Nephron progenitor cell (in vitro differentiated cells): ENCODE measurements around the gene STK39.

Experiments used
- DNase-seq: peaks from one replicate; pipeline ENCODE4 v3.0.0; 2021
- H3K27ac Mint-ChIP-seq: 2 replicates; pipeline ENCODE4 v1.8.0; 2021; ENCODE audit warnings: mild to moderate bottlenecking, moderate library complexity, mixed read lengths
- H3K27me3 Mint-ChIP-seq: 2 replicates; pipeline ENCODE4 v1.8.0; 2021; ENCODE audit warnings: mild to moderate bottlenecking, low read depth, mixed read lengths; ENCODE audit not compliant: poor library complexity
- H3K36me3 Mint-ChIP-seq: 2 replicates; pipeline ENCODE4 v1.8.0; 2021; ENCODE audit warnings: low read depth, mixed read lengths
- H3K4me1 Mint-ChIP-seq: 2 replicates; pipeline ENCODE4 v1.8.0; 2021; ENCODE audit warnings: mixed read lengths
- H3K4me3 Mint-ChIP-seq: 2 replicates; pipeline ENCODE4 v1.8.0; 2021; ENCODE audit warnings: mild to moderate bottlenecking, moderate library complexity, mixed read lengths
- H3K9me3 Mint-ChIP-seq: 2 replicates; pipeline ENCODE4 v1.8.0; 2021; ENCODE audit warnings: mild to moderate bottlenecking, moderate library complexity, mixed read lengths
- CTCF ChIP-seq: fragments of 200-600 bp; sonication (generic); IDR thresholded peaks from 2 replicates; pipeline ENCODE4 v1.5.0; 2021; ENCODE audit warnings: antibody characterized with exemption

Gene STK39

GRCh38 chr2:167925758-167926157, 321.6 kb downstream of the STK39 start:
- H3K27me3 Mint-ChIP-seq = peaks cover 4% of the 10 kb centered on the region
- H3K36me3 Mint-ChIP-seq = no peaks in the 10 kb centered on the region
- H3K9me3 Mint-ChIP-seq = no peaks in the 10 kb centered on the region
- H3K27ac Mint-ChIP-seq = peak overlapping the region; percentile 11
- no peak overlapping the region for H3K4me3 Mint-ChIP-seq
- peaks cover 49% of the 10 kb centered on the region for H3K4me1 Mint-ChIP-seq
- DNase-seq = no peak
- TF ChIP-seq CTCF = no peak

DNA sequence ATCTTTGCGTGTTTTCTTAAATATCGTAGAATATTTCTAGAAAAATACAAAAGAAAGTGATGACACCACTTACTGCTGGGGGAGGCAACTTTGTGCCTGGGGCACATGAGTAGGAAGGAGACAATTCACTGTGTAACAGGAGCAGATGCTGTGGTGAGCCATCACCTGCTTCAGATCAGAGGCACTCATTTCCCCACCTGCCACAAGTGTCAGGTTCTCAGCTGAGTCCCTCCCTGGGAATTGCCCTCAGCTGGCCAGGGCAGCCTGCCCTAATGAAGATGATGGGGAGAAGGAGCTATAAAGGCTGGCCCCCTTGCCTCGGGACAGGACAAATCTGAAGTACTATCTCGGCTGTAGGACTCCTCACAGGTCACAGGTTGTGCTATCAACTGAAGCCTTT, 322.8 kb downstream of the STK39 start:
- no peaks in the 10 kb centered on the region for H3K36me3 Mint-ChIP-seq
- peaks cover 37% of the 10 kb centered on the region for H3K4me1 Mint-ChIP-seq
- DNase-seq = no peak
- H3K27ac Mint-ChIP-seq = no peak overlapping the region
- H3K27me3 Mint-ChIP-seq = peaks cover 4% of the 10 kb centered on the region
- no peak overlapping the region for H3K4me3 Mint-ChIP-seq
- no peaks in the 10 kb centered on the region for H3K9me3 Mint-ChIP-seq
- TF ChIP-seq CTCF = no peak

DNA sequence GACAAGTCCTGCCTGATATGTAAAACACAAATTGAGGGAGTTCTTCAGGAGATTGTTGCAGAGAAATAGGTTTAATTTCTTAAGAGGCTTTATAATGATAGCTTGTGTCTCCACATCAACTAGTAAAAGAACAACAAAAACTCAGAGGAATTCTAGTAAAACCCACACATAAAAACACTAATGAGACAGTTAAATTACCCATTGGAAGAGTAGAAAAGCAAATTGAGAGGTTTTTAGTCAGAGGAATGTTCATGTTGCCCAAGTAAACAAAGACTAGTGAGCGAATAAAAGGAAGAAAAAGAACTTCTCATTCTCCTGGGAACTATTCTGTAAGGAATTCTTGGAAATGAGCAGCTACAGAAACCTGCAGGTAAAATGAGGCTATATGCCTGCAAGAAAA, 330.6 kb downstream of the STK39 start:
- no peak overlapping the region for H3K4me3 Mint-ChIP-seq
- DNase-seq = no peak
- no peak overlapping the region for H3K27ac Mint-ChIP-seq
- TF ChIP-seq CTCF = no peak
- peaks cover 3% of the 10 kb centered on the region for H3K27me3 Mint-ChIP-seq
- H3K4me1 Mint-ChIP-seq = peaks cover 11% of the 10 kb centered on the region
- no peaks in the 10 kb centered on the region for H3K36me3 Mint-ChIP-seq
- H3K9me3 Mint-ChIP-seq = peaks cover 11% of the 10 kb centered on the region

DNA sequence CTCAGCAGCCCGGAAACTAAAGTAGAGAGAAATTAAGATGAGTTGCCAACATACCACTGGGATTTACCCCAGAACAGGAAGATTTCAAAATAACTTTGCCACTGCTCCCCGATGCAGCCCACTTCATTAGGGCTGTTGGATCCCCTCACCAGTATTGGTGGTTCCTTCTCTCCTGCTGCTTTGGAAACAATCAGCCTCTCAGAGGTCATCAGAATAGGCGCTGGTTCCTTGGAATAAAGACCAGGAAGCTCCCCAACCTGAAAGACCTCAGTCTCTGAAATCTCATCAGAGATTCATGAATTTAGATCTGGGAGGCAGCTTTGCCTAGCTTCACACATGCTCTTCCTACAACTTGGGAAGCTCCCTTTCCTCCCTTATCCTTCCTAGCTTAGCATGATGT, 332.4 kb downstream of the STK39 start:
- Mint-ChIP-seq H3K4me3 (no peak overlapping the region), H3K9me3 (peaks cover 11% of the 10 kb centered on the region), H3K27ac (no peak overlapping the region), H3K27me3 (peaks cover 3% of the 10 kb centered on the region), H3K36me3 (no peaks in the 10 kb centered on the region), H3K4me1 (peaks cover 11% of the 10 kb centered on the region)
- TF ChIP-seq CTCF = no peak
- no peak for DNase-seq

DNA sequence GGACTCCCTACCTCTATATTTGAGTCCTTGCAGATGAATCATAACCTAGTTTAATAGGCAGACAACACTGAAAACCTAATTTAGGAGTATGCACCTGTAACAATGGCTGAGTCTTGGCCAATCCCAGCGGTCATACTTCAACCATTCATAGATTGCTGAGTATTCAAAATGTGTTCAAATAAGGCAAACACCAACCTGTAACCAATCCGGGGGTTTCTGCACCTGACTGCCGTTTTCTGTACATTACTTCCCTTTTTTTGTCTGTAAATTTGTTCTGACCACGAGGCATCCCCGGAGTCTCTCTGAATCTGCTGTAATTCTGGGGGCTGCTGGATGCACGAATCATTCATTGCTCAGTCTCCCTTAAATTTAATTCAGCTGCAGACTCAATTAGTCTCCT, 338.6 kb downstream of the STK39 start:
- no peak for DNase-seq
- no peak overlapping the region for H3K27ac Mint-ChIP-seq
- no peak overlapping the region for H3K4me3 Mint-ChIP-seq
- no peaks in the 10 kb centered on the region for H3K36me3 Mint-ChIP-seq
- H3K9me3 Mint-ChIP-seq = no peaks in the 10 kb centered on the region
- no peaks in the 10 kb centered on the region for H3K4me1 Mint-ChIP-seq
- no peaks in the 10 kb centered on the region for H3K27me3 Mint-ChIP-seq
- no peak for TF ChIP-seq CTCF

GRCh38 chr2:167905668-167906067, 341.7 kb downstream of the STK39 start:
- Mint-ChIP-seq H3K36me3 (no peaks in the 10 kb centered on the region), H3K27me3 (no peaks in the 10 kb centered on the region), H3K4me1 (no peaks in the 10 kb centered on the region), H3K9me3 (no peaks in the 10 kb centered on the region), H3K27ac (no peak overlapping the region), H3K4me3 (no peak overlapping the region)
- no peak for TF ChIP-seq CTCF
- no peak for DNase-seq
